Measurements from ENCODE around the gene RAB3C. TPM values are rescaled to one million over a fixed set of nuclear protein-coding genes. Genes with fewer than 3 reads are reported as not detected.
A peak's percentile ranks its signal among the peaks of the same experiment; 100 is the strongest.

The RAB3C gene
- total RNA-seq, 1 experiment from 2014 or later = 13.3 TPM

DNA sequence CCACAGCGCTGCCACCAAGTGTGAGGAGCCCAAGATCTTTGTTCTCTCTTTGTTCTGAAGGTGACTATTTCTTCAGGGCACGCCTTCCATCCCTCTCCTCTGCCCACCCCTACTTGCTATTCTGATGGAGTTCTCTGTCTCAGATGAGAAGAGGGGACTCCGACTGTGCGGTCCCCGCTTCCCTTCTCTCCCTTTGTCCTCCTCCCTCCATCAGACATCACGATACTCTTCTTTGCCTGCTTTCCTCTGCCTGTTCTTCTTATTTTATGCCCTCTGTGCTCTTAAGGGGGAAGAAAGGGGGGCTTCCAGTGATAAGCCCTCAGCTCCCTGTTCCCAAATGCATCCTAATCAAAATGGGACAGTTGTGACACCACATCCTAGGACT lies 307.8 kb downstream of the RAB3C start:
- no peaks in the 10 kb centered on the region for H3K36me3 Mint-ChIP-seq
- peaks cover 22% of the 10 kb centered on the region for H3K4me1 Mint-ChIP-seq
- no peak for DNase-seq (ENCODE audit: low spot score)
- POLR2A ChIA-PET = no interaction called here
- TF ChIP-seq, protein P1, sequence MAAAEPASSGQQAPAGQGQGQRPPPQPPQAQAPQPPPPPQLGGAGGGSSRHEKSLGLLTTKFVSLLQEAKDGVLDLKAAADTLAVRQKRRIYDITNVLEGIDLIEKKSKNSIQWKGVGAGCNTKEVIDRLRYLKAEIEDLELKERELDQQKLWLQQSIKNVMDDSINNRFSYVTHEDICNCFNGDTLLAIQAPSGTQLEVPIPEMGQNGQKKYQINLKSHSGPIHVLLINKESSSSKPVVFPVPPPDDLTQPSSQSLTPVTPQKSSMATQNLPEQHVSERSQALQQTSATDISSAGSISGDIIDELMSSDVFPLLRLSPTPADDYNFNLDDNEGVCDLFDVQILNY (CRISPR knock-in tag; IDR thresholded peaks at IDR 0.05) = no peak
- TF ChIP-seq OVOL2 (CRISPR knock-in tag; IDR thresholded peaks at IDR 0.05; ENCODE audit: borderline replicate concordance) (no peak), TCF7 (CRISPR knock-in tag; IDR thresholded peaks at IDR 0.05; ENCODE audit: low read depth) (no peak), NR1H2 (CRISPR knock-in tag; IDR thresholded peaks at IDR 0.05) (no peak), RORB (CRISPR knock-in tag; IDR thresholded peaks at IDR 0.05) (no peak), CREB1 (CRISPR knock-in tag; IDR thresholded peaks at IDR 0.05) (no peak), TEAD1 (CRISPR knock-in tag; IDR thresholded peaks at IDR 0.05) (no peak), TEAD4 (CRISPR knock-in tag; IDR thresholded peaks at IDR 0.05) (no peak)
- ATAC-seq = no peak
- H3K27me3 Mint-ChIP-seq (ENCODE audit: low read depth) = peaks cover 2% of the 10 kb centered on the region
- CTCF ChIA-PET = interaction anchor here (0.9 to 1.9 kb wide), 6 partner anchors 40 to 127 kb away, joined by 3 to 33 read pairs (median 8); no protein-coding TSS in a partner anchor
- H3K27ac Mint-ChIP-seq = no peak overlapping the region
- no peak overlapping the region for H3K4me3 Mint-ChIP-seq
- H3K9me3 Mint-ChIP-seq = no peaks in the 10 kb centered on the region

DNA sequence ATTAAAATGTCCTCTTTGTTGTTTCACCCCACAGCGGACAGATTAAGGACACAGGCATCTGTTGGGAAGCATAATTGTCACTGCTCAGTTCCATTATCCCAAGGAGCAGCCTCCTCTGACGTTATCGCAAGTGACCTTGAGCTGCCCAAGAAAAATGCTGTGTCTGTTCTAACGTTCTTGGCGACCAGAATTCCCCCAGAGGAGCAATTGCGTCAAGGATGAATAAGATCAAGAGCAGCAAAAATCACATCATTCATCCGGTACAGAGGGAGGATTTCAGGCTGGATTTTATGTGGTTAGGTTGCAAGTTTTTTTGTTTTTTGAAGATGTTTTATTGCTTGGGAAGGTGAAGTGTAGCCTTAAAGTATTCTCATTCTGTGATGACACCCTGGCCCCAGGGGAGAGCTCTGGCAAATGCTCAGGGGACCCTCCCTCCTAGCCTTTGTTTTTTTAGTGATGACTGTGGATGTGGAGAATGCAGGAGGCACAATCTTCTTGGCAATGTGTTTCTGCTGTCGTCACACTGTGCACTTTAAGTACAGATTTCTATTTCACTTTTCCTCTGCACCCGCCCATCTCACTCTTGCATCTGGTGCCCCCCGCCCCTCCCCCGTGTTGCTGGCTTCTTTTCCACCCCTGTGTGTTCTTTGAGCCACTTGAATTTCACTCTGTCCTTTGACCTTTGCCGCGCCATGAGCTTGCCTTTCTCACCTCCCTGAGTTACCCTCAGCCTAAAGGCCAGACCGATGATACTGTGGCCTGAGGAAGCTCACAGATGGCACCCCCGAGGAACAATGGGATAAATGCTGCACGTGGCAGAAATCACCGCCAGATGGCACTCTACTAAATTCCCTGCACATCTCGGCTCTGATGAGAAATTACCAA lies 308.5 kb downstream of the RAB3C start:
- ATAC-seq (peak; percentile 79), DNase-seq (ENCODE audit: low spot score) (peak; percentile 78)
- Mint-ChIP-seq H3K4me1 (peaks cover 22% of the 10 kb centered on the region), H3K9me3 (no peaks in the 10 kb centered on the region), H3K36me3 (no peaks in the 10 kb centered on the region), H3K4me3 (no peak overlapping the region), H3K27me3 (ENCODE audit: low read depth) (peaks cover 2% of the 10 kb centered on the region), H3K27ac (no peak overlapping the region)
- TF ChIP-seq, protein P2, sequence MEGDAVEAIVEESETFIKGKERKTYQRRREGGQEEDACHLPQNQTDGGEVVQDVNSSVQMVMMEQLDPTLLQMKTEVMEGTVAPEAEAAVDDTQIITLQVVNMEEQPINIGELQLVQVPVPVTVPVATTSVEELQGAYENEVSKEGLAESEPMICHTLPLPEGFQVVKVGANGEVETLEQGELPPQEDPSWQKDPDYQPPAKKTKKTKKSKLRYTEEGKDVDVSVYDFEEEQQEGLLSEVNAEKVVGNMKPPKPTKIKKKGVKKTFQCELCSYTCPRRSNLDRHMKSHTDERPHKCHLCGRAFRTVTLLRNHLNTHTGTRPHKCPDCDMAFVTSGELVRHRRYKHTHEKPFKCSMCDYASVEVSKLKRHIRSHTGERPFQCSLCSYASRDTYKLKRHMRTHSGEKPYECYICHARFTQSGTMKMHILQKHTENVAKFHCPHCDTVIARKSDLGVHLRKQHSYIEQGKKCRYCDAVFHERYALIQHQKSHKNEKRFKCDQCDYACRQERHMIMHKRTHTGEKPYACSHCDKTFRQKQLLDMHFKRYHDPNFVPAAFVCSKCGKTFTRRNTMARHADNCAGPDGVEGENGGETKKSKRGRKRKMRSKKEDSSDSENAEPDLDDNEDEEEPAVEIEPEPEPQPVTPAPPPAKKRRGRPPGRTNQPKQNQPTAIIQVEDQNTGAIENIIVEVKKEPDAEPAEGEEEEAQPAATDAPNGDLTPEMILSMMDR (IDR thresholded peaks at IDR 0.05) = peak; percentile 50
- no peak for TF ChIP-seq EMX1 (CRISPR knock-in tag; IDR thresholded peaks at IDR 0.05)
- ChIA-PET POLR2A (interaction anchor here (0.8 kb wide), 1 partner anchor 90 kb away, joined by 4 read pairs; no protein-coding TSS in a partner anchor), CTCF (interaction anchor here (0.6 to 1.9 kb wide), 45 partner anchors 10 to 818 kb away, joined by 3 to 33 read pairs (median 4); no protein-coding TSS in a partner anchor)

DNA sequence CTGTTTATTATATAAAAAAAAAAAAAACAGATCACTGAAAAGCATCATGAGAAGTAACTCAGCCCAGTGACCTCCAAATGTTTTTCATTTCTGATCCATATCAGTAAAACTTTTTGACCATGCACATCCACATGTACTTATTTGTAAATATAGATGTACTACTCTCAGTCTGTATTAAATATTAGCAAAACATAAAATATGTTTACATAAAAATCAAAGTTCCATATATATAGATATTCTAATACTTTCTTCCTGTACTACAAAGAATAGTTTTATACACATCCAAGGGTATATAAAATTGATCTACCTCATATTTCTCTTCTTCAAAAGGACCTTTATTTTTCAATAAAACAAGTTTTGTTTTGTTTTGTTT lies 309.1 kb downstream of the RAB3C start:
- Mint-ChIP-seq H3K4me1 (peaks cover 16% of the 10 kb centered on the region), H3K27ac (no peak overlapping the region), H3K27me3 (ENCODE audit: low read depth) (peaks cover 2% of the 10 kb centered on the region), H3K9me3 (no peaks in the 10 kb centered on the region), H3K36me3 (no peaks in the 10 kb centered on the region), H3K4me3 (no peak overlapping the region)
- DNase-seq (ENCODE audit: low spot score) = no peak
- no peak for ATAC-seq
- TF ChIP-seq, protein P3, sequence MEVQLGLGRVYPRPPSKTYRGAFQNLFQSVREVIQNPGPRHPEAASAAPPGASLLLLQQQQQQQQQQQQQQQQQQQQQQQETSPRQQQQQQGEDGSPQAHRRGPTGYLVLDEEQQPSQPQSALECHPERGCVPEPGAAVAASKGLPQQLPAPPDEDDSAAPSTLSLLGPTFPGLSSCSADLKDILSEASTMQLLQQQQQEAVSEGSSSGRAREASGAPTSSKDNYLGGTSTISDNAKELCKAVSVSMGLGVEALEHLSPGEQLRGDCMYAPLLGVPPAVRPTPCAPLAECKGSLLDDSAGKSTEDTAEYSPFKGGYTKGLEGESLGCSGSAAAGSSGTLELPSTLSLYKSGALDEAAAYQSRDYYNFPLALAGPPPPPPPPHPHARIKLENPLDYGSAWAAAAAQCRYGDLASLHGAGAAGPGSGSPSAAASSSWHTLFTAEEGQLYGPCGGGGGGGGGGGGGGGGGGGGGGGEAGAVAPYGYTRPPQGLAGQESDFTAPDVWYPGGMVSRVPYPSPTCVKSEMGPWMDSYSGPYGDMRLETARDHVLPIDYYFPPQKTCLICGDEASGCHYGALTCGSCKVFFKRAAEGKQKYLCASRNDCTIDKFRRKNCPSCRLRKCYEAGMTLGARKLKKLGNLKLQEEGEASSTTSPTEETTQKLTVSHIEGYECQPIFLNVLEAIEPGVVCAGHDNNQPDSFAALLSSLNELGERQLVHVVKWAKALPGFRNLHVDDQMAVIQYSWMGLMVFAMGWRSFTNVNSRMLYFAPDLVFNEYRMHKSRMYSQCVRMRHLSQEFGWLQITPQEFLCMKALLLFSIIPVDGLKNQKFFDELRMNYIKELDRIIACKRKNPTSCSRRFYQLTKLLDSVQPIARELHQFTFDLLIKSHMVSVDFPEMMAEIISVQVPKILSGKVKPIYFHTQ (CRISPR knock-in tag; IDR thresholded peaks at IDR 0.05) = no peak
- TF ChIP-seq, protein P4, sequence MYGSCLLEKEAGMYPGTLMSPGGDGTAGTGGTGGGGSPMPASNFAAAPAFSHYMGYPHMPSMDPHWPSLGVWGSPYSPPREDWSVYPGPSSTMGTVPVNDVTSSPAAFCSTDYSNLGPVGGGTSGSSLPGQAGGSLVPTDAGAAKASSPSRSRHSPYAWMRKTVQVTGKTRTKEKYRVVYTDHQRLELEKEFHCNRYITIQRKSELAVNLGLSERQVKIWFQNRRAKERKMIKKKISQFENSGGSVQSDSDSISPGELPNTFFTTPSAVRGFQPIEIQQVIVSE (CRISPR knock-in tag; IDR thresholded peaks at IDR 0.05; ENCODE audit: borderline replicate concordance) = no peak
- TF ChIP-seq SMAD4 (CRISPR knock-in tag; IDR thresholded peaks at IDR 0.05) = no peak
- TF ChIP-seq NFATC4 (CRISPR knock-in tag; IDR thresholded peaks at IDR 0.05) = no peak
- TF ChIP-seq, protein P5, sequence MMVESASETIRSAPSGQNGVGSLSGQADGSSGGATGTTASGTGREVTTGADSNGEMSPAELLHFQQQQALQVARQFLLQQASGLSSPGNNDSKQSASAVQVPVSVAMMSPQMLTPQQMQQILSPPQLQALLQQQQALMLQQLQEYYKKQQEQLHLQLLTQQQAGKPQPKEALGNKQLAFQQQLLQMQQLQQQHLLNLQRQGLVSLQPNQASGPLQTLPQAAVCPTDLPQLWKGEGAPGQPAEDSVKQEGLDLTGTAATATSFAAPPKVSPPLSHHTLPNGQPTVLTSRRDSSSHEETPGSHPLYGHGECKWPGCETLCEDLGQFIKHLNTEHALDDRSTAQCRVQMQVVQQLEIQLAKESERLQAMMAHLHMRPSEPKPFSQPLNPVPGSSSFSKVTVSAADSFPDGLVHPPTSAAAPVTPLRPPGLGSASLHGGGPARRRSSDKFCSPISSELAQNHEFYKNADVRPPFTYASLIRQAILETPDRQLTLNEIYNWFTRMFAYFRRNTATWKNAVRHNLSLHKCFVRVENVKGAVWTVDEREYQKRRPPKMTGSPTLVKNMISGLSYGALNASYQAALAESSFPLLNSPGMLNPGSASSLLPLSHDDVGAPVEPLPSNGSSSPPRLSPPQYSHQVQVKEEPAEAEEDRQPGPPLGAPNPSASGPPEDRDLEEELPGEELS (CRISPR knock-in tag; IDR thresholded peaks at IDR 0.05) = no peak
- ChIA-PET POLR2A (interaction anchor here (0.8 kb wide), 1 partner anchor 89 kb away, joined by 4 read pairs; no protein-coding TSS in a partner anchor), CTCF (interaction anchor here (0.6 to 1.9 kb wide), 34 partner anchors 12 to 817 kb away, joined by 3 to 33 read pairs (median 4); no protein-coding TSS in a partner anchor)
